HL-60 (cell line): ENCODE measurements around the gene PGM5.

Source experiments
- POLR2AphosphoS5 ChIP-seq: IDR thresholded peaks from 2 replicates; pipeline ENCODE4 v1.6.1; 2012; ENCODE audit warnings: low read depth
- TF ChIP-seq, protein P1 (sequence below): IDR thresholded peaks from one replicate; pipeline ENCODE4 v1.5.1; 2011; ENCODE audit warnings: low read length, control low read depth, inconsistent platforms; ENCODE audit not compliant: insufficient read depth
- TF ChIP-seq, protein P2 (sequence below): IDR thresholded peaks from 2 replicates; pipeline ENCODE4 v1.6.1; 2012; ENCODE audit warnings: low read depth; ENCODE audit not compliant: insufficient replicate concordance

DNA sequence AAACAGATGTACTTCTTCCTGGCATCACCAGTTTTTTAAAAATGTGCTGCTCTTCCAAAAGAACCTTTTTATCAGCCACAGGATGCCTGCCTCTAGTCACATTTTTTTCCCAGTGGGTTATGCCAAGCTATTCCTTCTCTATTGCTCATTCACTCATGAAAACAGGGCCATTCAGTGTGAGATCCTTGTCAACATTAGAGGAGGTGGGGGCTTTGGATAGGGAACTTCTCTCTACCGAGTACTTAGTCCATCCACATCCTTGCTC is 181.1 kb downstream of the PGM5 start:
- TF ChIP-seq, protein P1, sequence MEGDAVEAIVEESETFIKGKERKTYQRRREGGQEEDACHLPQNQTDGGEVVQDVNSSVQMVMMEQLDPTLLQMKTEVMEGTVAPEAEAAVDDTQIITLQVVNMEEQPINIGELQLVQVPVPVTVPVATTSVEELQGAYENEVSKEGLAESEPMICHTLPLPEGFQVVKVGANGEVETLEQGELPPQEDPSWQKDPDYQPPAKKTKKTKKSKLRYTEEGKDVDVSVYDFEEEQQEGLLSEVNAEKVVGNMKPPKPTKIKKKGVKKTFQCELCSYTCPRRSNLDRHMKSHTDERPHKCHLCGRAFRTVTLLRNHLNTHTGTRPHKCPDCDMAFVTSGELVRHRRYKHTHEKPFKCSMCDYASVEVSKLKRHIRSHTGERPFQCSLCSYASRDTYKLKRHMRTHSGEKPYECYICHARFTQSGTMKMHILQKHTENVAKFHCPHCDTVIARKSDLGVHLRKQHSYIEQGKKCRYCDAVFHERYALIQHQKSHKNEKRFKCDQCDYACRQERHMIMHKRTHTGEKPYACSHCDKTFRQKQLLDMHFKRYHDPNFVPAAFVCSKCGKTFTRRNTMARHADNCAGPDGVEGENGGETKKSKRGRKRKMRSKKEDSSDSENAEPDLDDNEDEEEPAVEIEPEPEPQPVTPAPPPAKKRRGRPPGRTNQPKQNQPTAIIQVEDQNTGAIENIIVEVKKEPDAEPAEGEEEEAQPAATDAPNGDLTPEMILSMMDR: no peak
- TF ChIP-seq, protein P2, sequence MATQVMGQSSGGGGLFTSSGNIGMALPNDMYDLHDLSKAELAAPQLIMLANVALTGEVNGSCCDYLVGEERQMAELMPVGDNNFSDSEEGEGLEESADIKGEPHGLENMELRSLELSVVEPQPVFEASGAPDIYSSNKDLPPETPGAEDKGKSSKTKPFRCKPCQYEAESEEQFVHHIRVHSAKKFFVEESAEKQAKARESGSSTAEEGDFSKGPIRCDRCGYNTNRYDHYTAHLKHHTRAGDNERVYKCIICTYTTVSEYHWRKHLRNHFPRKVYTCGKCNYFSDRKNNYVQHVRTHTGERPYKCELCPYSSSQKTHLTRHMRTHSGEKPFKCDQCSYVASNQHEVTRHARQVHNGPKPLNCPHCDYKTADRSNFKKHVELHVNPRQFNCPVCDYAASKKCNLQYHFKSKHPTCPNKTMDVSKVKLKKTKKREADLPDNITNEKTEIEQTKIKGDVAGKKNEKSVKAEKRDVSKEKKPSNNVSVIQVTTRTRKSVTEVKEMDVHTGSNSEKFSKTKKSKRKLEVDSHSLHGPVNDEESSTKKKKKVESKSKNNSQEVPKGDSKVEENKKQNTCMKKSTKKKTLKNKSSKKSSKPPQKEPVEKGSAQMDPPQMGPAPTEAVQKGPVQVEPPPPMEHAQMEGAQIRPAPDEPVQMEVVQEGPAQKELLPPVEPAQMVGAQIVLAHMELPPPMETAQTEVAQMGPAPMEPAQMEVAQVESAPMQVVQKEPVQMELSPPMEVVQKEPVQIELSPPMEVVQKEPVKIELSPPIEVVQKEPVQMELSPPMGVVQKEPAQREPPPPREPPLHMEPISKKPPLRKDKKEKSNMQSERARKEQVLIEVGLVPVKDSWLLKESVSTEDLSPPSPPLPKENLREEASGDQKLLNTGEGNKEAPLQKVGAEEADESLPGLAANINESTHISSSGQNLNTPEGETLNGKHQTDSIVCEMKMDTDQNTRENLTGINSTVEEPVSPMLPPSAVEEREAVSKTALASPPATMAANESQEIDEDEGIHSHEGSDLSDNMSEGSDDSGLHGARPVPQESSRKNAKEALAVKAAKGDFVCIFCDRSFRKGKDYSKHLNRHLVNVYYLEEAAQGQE: no peak
- TF ChIP-seq POLR2AphosphoS5: no peak
